Left lung (tissue), 10 donors: ENCODE results near the gene TRIM77. TPM values are rescaled to one million over a fixed set of nuclear protein-coding genes. Genes with fewer than 3 reads are reported as not detected.
"Not testable (repeated sequence)": the region's sequence is repeated elsewhere in the genome, so short reads cannot be mapped to it uniquely, and the experiment has no call there.

Experiments used
- ATAC-seq: fragments of 200-7000 bp; cut with Tn5 transposase; one replicate; pipeline ENCODE4 v1.9.1; 2020; ENCODE audit warnings: moderate library complexity
- DNase-seq, 4 donors: peaks; one replicate each; pipeline ENCODE4 v3.0.0-alpha.2; 2013 to 2020
- H3K27ac ChIP-seq, 2 donors: fragments of 200-600 bp; sonication (generic) in 1 of 2; one replicate each; pipeline versions ENCODE4 v1.5.0 to v1.8.0; 2020 to 2021
- H3K27me3 ChIP-seq, 2 donors: fragments of 200-600 bp; sonication (generic) in 1 of 2; one replicate each; pipeline versions ENCODE4 v1.5.0 to v1.8.0; 2020 to 2021
- H3K36me3 ChIP-seq, 2 donors: fragments of 200-600 bp; sonication (generic) in 1 of 2; one replicate each; pipeline versions ENCODE4 v1.5.0 to v1.8.0; 2020 to 2021
- H3K4me1 ChIP-seq, 2 donors: fragments of 200-600 bp; one replicate each; pipeline ENCODE4 v1.8.0; 2021
- H3K4me3 ChIP-seq, 2 donors: fragments of 200-600 bp; sonication (generic) in 1 of 2; one replicate each; pipeline versions ENCODE4 v1.5.0 to v1.8.0; 2020 to 2021; ENCODE audit warnings: mild to moderate bottlenecking in 1 of 2
- H3K9me3 ChIP-seq, 2 donors: fragments of 200-600 bp; sonication (generic) in 1 of 2; one replicate each; pipeline versions ENCODE4 v1.5.0 to v1.8.0; 2020 to 2021
- intact Hi-C, 2 donors: fragments of 100-400 bp; cut with DNase I; formaldehyde crosslinking; loops; one replicate each; pipeline versions ENCODE4 v1.11.2 to v1.14.2; 2022
- polyA plus RNA-seq, 6 donors: library from polyadenylated mRNA; unstranded; fragments of 120-200 nt; gene quantifications; one replicate each; pipeline ENCODE4 v1.2.1, GENCODE V29; 2013; ENCODE audit not compliant: insufficient read length in 6 of 6
- total RNA-seq, 2 donors: library from RNA; stranded (reverse); fragmentation: NEBNext Ultra II Directional; extraction: Animal tissue kit (Norgen Biotek cat#: 25700); gene quantifications; one replicate each; pipeline ENCODE4 v1.2.1, GENCODE V29; 2021
- TF ChIP-seq, protein P1 (sequence below), 2 donors: fragments of 200-600 bp; sonication (generic) in 1 of 2; IDR thresholded peaks; one replicate each; pipeline versions ENCODE4 v1.5.0 to v1.8.0; 2021; ENCODE audit warnings: antibody characterized with exemption in 2 of 2
- donor health status: DM: no; HTN: yes; CAD: no.
- donor health status: DM: no; HTN: no; CAD: no.

TRIM77 gene
- total and polyA plus RNA-seq, 8 donors = not detected

DNA sequence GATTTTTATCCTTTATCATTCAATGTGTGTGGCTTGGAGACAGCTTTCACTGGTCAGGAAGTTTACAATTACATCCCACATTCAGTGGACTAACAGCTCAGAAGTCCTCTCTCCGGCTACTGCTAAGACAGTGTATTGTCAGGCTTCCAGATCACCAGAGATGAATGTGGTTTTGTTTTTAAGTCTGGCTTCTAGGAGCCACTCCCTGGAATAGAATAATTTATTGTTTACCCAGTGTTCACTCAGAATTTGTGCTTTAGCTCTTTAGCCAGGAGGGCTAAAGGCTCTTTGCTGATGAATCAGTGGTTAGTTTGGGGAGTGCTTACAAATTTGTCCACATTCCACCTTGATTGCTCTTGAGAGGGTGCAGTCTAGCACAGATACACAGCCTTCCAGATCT, 26.5 kb downstream of the TRIM77 start:
- no peaks in the 10 kb centered on the region for H3K9me3 ChIP-seq
- H3K4me1 ChIP-seq = no peaks in the 10 kb centered on the region
- H3K27ac ChIP-seq = no peak overlapping the region
- TF ChIP-seq, protein P1, sequence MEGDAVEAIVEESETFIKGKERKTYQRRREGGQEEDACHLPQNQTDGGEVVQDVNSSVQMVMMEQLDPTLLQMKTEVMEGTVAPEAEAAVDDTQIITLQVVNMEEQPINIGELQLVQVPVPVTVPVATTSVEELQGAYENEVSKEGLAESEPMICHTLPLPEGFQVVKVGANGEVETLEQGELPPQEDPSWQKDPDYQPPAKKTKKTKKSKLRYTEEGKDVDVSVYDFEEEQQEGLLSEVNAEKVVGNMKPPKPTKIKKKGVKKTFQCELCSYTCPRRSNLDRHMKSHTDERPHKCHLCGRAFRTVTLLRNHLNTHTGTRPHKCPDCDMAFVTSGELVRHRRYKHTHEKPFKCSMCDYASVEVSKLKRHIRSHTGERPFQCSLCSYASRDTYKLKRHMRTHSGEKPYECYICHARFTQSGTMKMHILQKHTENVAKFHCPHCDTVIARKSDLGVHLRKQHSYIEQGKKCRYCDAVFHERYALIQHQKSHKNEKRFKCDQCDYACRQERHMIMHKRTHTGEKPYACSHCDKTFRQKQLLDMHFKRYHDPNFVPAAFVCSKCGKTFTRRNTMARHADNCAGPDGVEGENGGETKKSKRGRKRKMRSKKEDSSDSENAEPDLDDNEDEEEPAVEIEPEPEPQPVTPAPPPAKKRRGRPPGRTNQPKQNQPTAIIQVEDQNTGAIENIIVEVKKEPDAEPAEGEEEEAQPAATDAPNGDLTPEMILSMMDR (IDR thresholded peaks at IDR 0.05) = no peak
- H3K36me3 ChIP-seq = no peaks in the 10 kb centered on the region
- no peak overlapping the region for H3K4me3 ChIP-seq
- H3K27me3 ChIP-seq = no peaks in the 10 kb centered on the region
- ATAC-seq (no peak), DNase-seq (no peak)
- intact Hi-C loops = no loop called here

DNA sequence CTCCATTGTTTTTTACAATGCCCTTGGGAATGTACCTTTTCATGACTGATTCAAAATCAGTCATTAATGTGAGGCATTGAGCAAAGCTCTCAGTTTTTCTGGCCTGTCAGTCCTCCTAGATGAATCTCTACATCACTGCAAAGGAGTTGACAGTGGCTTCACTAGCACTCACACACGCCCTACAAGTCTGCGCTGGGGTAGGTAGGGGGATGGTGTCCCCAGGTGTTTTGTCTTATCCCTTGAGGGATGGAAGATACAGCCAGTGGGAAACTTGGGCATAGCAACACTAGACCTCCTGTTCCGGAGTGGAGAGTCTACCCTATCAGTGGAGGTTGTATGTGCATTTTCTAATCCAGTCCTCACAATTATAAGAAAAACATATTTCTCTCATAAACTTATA, 27.0 kb downstream of the TRIM77 start:
- ATAC-seq = no peak
- DNase-seq = no peak
- intact Hi-C loops = no loop called here
- Histone ChIP-seq H3K9me3 (no peaks in the 10 kb centered on the region), H3K4me3 (no peak overlapping the region), H3K27me3 (no peaks in the 10 kb centered on the region), H3K4me1 (no peaks in the 10 kb centered on the region), H3K36me3 (no peaks in the 10 kb centered on the region), H3K27ac (no peak overlapping the region)
- TF ChIP-seq, protein P1 (IDR thresholded peaks at IDR 0.05) = no peak

DNA sequence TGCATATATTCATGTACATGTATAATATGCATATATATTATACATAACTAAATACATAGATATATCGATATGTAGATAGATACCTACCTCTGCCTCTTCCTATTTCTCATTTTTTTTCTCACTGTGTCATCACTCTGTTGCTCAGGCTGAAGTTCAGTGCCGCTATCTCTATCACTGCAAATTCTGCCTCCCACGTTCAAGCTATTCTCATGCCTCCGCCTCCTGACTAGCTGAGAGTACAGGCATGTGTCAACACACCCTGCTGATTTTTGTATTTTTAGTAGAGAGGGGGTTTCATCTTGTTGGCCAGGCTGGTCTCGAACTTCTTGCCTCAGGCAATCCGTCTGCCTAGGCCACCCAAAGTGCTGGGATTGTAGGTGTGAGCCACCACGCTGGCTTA, 31.3 kb downstream of the TRIM77 start:
- DNase-seq, H3K4me1 ChIP-seq, ATAC-seq, H3K9me3 ChIP-seq, H3K27me3 ChIP-seq, H3K36me3 ChIP-seq, H3K27ac ChIP-seq, H3K4me3 ChIP-seq, intact Hi-C loops: not testable (repeated sequence)

DNA sequence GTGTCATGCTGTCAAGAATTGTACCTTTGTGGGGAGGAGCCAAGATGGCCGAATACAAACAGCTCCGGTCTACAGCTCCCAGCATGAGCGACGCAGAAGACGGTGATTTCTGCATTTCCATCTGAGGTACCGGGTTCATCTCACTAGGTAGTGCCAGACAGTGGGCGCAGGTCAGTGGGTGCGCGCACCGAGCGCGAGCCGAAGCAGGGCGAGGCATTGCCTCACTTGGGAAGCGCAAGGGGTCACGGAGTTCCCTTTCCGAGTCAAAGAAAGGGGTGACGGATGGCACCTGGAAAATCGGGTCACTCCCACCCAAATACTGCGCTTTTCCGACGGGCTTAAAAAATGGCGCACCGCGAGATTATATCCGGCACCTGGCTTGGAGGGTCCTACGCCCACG, 34.1 kb downstream of the TRIM77 start:
- ATAC-seq, H3K36me3 ChIP-seq, intact Hi-C loops, H3K9me3 ChIP-seq, H3K4me1 ChIP-seq, H3K27me3 ChIP-seq, DNase-seq, H3K4me3 ChIP-seq, H3K27ac ChIP-seq: not testable (repeated sequence)

DNA sequence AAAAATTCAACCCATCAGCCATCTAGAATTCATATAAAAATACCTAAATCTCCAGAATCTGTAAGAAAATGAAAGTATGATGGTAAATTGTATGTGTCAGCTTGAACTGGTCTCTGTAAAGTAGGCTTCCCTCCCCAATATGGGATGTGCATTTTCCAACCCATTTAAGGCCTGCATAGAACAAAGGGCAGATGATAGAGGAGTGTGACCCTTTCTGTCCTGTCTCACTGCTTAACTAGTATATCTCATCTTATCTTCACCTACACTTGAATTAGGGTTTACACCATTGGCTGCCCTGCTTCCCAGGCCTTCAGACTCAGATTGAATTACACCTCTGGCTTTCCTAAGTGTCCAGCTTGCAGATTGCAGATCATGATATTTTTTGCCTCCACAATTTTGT, 40.7 kb downstream of the TRIM77 start:
- intact Hi-C loops, H3K9me3 ChIP-seq, H3K4me3 ChIP-seq, H3K4me1 ChIP-seq, H3K36me3 ChIP-seq, DNase-seq, H3K27me3 ChIP-seq, ATAC-seq, H3K27ac ChIP-seq: not testable (repeated sequence)

Other genes with a start within 250 kb of the TRIM77 start
- 1 to 10 TPM in 1 of 2 donors, under 1 TPM in 1; 0.86 to 3.3 TPM for gene NOX4, start 218.9 kb upstream of the TRIM77 start, total RNA-seq
- gene NOX4, start 218.9 kb upstream of the TRIM77 start, polyA plus RNA-seq = 1 to 10 TPM; 3.1 to 6.5 (median 4.4) TPM
- gene TRIM49, start 98.3 kb downstream of the TRIM77 start, total RNA-seq = not detected
- not detected for gene TRIM49, start 98.3 kb downstream of the TRIM77 start, polyA plus RNA-seq
- gene TRIM64B, start 168.2 kb downstream of the TRIM77 start, total RNA-seq = not detected
- not detected for gene TRIM64B, start 168.2 kb downstream of the TRIM77 start, polyA plus RNA-seq
- gene TRIM49D1, start 211.9 kb downstream of the TRIM77 start, total RNA-seq = not detected
- not detected for gene TRIM49D1, start 211.9 kb downstream of the TRIM77 start, polyA plus RNA-seq
- gene TRIM49D2, start 213.8 kb downstream of the TRIM77 start, total RNA-seq = not detected
- not detected for gene TRIM49D2, start 213.8 kb downstream of the TRIM77 start, polyA plus RNA-seq